Upper lobe of left lung (tissue), 6 donors: Measurements from ENCODE around the gene SCG2. TPM values are rescaled to one million over a fixed set of nuclear protein-coding genes. Genes with fewer than 3 reads are reported as not detected.

Experiments used
- ATAC-seq, 2 donors: fragments of 200-7000 bp; cut with Tn5 transposase; one replicate each; pipeline ENCODE4 v1.9.1; 2022; ENCODE audit warnings: mild to moderate bottlenecking in 2 of 2, moderate library complexity in 2 of 2; ENCODE audit not compliant: low FRiP score in 2 of 2
- DNase-seq, 2 donors: peaks; one replicate each; pipeline ENCODE4 v3.0.0-alpha.2; 2019 to 2020
- H3K27ac ChIP-seq, 4 donors: fragments of 200-600 bp; sonication (generic); one replicate each; pipeline ENCODE4 v1.5.1; 2016 to 2019
- H3K27me3 ChIP-seq, 4 donors: fragments of 200-600 bp; sonication (generic); one replicate each; pipeline ENCODE4 v1.5.1; 2017 to 2019
- H3K36me3 ChIP-seq, 4 donors: fragments of 200-600 bp; sonication (generic); one replicate each; pipeline ENCODE4 v1.5.1; 2016 to 2019
- H3K4me1 ChIP-seq, 4 donors: fragments of 200-600 bp; sonication (generic); one replicate each; pipeline ENCODE4 v1.5.1; 2018 to 2019
- H3K4me3 ChIP-seq, 4 donors: fragments of 200-600 bp; sonication (generic); one replicate each; pipeline ENCODE4 v1.5.1; 2017 to 2019; ENCODE audit warnings: mild to moderate bottlenecking in 2 of 4, moderate library complexity in 1 of 4
- H3K9me3 ChIP-seq, 4 donors: fragments of 200-600 bp; sonication (generic); one replicate each; pipeline ENCODE4 v1.5.1; 2018 to 2019
- EP300 ChIP-seq, 4 donors: sonication (generic); formaldehyde crosslinking; IDR thresholded peaks; one replicate each; pipeline ENCODE4 v1.5.1; 2017; ENCODE audit warnings: antibody characterized with exemption in 4 of 4, control low read depth in 2 of 4
- POLR2A ChIP-seq, 4 donors: fragments of 450-650 bp; IDR thresholded peaks; one replicate each; pipeline ENCODE4 v1.5.1; 2016 to 2017; ENCODE audit warnings: antibody characterized with exemption in 4 of 4, mild to moderate bottlenecking in 2 of 4
- POLR2AphosphoS5 ChIP-seq, 2 donors: sonication (generic); formaldehyde crosslinking; IDR thresholded peaks; one replicate each; pipeline ENCODE4 v1.5.1; 2017; ENCODE audit warnings: antibody characterized with exemption in 2 of 2
- WGBS, 2 donors: methylation state at CpG; one replicate each; pipeline ENCODE4 v1.1.5; 2017 to 2018; 5-methylcytosine and 5-hydroxymethylcytosine counted together
- total RNA-seq, 6 donors: library from RNA; depleted of rRNA in 4 of 6; stranded (reverse); fragments of >200 nt in 4 of 6; gene quantifications; one replicate each; pipeline versions ENCODE4 v1.1.0 to v1.2.1, GENCODE V29; 2016 to 2021
- TF ChIP-seq, protein P1 (sequence below), 6 experiments: fragments of 450-650 bp in 4 of 6; fragments of 200-600 bp in 2 of 6; sonication (generic) in 2 of 6; IDR thresholded peaks; one replicate each; pipeline ENCODE4 v1.5.1; 2016 to 2019; ENCODE audit warnings: antibody characterized with exemption in 6 of 6
- donor health status: DM: no; HTN: no; CAD: no; lungs with moderate emphysema.
- donor health status: DM: no; HTN: yes; CAD: no; lungs with severe emphysema.

Gene SCG2
- under 1 TPM in 5 of 6 donors, not detected in 1; 0.15 to 0.79 (median 0.44) TPM for total RNA-seq

GRCh38 chr2:223601932-223602666, at the start of gene SCG2:
TSS of gene SCG2 (minus strand) at chr2:223602361. CDS start at chr2:223599282, 3,079 bp downstream.
- peaks cover 0 to 5% (median 1%) of the 10 kb centered on the region in 4 donors for H3K4me1 ChIP-seq
- H3K4me3 ChIP-seq: no peak within 1 kb of the TSS
- H3K27me3 ChIP-seq: no peaks in the 10 kb centered on the region
- H3K27ac ChIP-seq: no peak within 1 kb of the TSS
- TF ChIP-seq, protein P1, sequence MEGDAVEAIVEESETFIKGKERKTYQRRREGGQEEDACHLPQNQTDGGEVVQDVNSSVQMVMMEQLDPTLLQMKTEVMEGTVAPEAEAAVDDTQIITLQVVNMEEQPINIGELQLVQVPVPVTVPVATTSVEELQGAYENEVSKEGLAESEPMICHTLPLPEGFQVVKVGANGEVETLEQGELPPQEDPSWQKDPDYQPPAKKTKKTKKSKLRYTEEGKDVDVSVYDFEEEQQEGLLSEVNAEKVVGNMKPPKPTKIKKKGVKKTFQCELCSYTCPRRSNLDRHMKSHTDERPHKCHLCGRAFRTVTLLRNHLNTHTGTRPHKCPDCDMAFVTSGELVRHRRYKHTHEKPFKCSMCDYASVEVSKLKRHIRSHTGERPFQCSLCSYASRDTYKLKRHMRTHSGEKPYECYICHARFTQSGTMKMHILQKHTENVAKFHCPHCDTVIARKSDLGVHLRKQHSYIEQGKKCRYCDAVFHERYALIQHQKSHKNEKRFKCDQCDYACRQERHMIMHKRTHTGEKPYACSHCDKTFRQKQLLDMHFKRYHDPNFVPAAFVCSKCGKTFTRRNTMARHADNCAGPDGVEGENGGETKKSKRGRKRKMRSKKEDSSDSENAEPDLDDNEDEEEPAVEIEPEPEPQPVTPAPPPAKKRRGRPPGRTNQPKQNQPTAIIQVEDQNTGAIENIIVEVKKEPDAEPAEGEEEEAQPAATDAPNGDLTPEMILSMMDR (IDR thresholded peaks at IDR 0.05): peak in 1 of 6 experiments; percentile 9
- TF ChIP-seq EP300 (IDR thresholded peaks at IDR 0.05): no peak
- no peak for TF ChIP-seq POLR2AphosphoS5 (IDR thresholded peaks at IDR 0.05)
- TF ChIP-seq POLR2A (IDR thresholded peaks at IDR 0.05): no peak
- ATAC-seq: peak; percentile 82 to 96
- no peaks in the 10 kb centered on the region for H3K9me3 ChIP-seq
- peak; percentile 63 to 64 for DNase-seq
- WGBS, 2 donors: 10% methylated on average over 17 of the region's 17 CpGs
- H3K36me3 ChIP-seq: no peaks in the 10 kb centered on the region

GRCh38 chr2:223649554-223650533, 47.7 kb upstream of the SCG2 start:
- H3K27me3 ChIP-seq: no peaks in the 10 kb centered on the region
- H3K4me3 ChIP-seq: no peak overlapping the region
- no peak for DNase-seq
- no peak for ATAC-seq
- no peak for TF ChIP-seq POLR2AphosphoS5 (IDR thresholded peaks at IDR 0.05)
- TF ChIP-seq, protein P1 (IDR thresholded peaks at IDR 0.05): no peak
- TF ChIP-seq POLR2A (IDR thresholded peaks at IDR 0.05): no peak
- no peak for TF ChIP-seq EP300 (IDR thresholded peaks at IDR 0.05)
- no peaks in the 10 kb centered on the region for H3K4me1 ChIP-seq
- WGBS, 2 donors: 81 to 82% methylated on average over 6 to 8 of the region's 8 CpGs
- H3K27ac ChIP-seq: no peak overlapping the region
- no peaks in the 10 kb centered on the region for H3K36me3 ChIP-seq
- H3K9me3 ChIP-seq: no peaks in the 10 kb centered on the region

GRCh38 chr2:223648755-223649154, 46.6 kb upstream of the SCG2 start:
- Histone ChIP-seq H3K4me3 (no peak overlapping the region), H3K27me3 (no peaks in the 10 kb centered on the region), H3K36me3 (no peaks in the 10 kb centered on the region), H3K9me3 (no peaks in the 10 kb centered on the region), H3K27ac (no peak overlapping the region), H3K4me1 (no peaks in the 10 kb centered on the region)
- no peak for ATAC-seq
- no peak for DNase-seq
- TF ChIP-seq, protein P1 (IDR thresholded peaks at IDR 0.05): no peak
- TF ChIP-seq EP300 (IDR thresholded peaks at IDR 0.05): no peak
- no peak for TF ChIP-seq POLR2AphosphoS5 (IDR thresholded peaks at IDR 0.05)
- no peak for TF ChIP-seq POLR2A (IDR thresholded peaks at IDR 0.05)

DNA sequence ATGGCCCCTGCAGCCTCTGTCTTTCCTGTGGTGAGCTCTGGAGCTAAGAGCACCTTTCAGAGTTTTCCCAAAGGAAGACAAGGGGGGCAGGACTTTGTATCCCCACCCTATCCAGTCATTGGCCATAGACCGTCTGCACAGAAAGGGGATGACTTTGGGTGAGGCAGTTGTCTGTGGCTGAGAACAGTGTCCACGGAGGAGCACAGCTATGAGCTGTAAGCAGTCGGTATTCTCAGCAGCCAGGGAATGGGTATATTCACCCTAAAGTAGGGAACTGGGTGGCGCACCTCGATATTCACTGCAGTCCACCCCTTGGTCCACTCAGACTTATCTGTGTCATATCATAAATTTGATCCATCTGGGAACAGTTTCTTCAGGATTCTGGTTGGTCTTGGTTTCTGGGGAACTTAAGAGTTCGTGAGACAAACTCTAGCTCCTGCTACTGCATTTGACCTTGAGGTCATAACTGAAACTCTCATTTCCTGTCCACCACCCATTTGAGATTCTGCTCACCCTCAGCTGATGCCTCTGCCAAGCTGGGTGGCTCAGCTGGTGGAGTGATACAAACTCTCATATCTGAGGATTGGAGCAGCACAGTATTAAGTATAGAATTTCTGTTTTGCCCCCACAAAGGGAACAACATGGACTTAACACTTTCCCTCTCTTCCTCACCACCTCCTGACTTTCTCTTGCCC, 45.2 kb upstream of the SCG2 start:
- Histone ChIP-seq H3K36me3 (no peaks in the 10 kb centered on the region), H3K27ac (no peak overlapping the region), H3K4me1 (peaks cover 0 to 3% (median 0%) of the 10 kb centered on the region in 4 donors), H3K4me3 (no peak overlapping the region), H3K9me3 (no peaks in the 10 kb centered on the region), H3K27me3 (no peaks in the 10 kb centered on the region)
- TF ChIP-seq EP300 (IDR thresholded peaks at IDR 0.05) (no peak), POLR2AphosphoS5 (IDR thresholded peaks at IDR 0.05) (no peak), POLR2A (IDR thresholded peaks at IDR 0.05) (no peak)
- TF ChIP-seq, protein P1 (IDR thresholded peaks at IDR 0.05): no peak
- DNase-seq (no peak), ATAC-seq (no peak)
- 81 to 83% methylated on average over 6 of the region's 6 CpGs for WGBS, 2 donors
